OCI-M2 (cell line): Measurements from ENCODE around the gene SLC16A6.
"Not testable (repeated sequence)": the region's sequence is repeated elsewhere in the genome, so short reads cannot be mapped to it uniquely, and the experiment has no call there.

Source experiments
- DNase-seq: peaks from one replicate; lab custom pipeline; 2025; ENCODE audit not compliant: unreplicated experiment; lab: John Stamatoyannopoulos, UW

Gene SLC16A6

DNA sequence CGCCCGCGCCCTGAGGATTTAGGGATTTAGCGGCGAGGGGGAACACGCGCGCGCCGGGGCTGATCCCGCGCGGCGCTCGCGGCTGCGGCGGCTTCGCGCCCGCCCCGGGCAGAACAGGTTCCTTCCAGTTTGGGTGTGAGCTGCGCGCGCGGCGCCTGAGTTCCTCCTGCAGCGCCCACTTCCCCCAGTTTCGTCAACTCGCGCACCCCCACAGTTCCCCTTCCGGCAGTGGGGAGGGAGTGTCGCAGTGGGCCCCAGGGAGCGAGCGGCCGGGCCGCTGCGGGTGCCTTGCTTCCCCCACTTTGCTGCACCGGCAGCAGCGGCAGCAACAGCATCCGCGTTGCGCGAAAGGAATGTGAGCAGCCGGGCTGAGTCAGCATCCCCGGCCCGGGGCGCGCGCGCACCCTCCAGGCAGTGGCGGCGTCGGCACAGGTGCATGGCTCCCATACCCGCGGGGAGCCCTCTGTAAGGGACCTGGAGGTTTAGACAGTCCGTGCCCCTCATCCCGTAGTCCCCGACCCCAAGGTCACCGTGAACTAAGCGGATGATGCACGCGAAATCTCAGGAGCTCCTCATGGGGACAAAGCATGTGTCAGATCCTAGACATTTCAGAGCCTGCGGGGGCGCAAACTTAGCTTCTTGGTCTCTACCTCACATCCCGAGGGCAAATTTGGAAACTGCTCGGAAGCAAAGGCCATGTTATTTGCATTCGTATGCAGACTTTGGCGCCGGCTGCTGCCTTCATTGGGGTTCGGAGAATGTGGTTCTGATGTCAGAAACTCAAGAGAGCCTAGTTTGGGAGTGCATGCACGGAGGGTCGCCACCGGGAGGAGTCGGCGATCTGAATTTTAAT lies 1.1 kb upstream of the SLC16A6 start:
- peak; percentile 3 for DNase-seq

DNA sequence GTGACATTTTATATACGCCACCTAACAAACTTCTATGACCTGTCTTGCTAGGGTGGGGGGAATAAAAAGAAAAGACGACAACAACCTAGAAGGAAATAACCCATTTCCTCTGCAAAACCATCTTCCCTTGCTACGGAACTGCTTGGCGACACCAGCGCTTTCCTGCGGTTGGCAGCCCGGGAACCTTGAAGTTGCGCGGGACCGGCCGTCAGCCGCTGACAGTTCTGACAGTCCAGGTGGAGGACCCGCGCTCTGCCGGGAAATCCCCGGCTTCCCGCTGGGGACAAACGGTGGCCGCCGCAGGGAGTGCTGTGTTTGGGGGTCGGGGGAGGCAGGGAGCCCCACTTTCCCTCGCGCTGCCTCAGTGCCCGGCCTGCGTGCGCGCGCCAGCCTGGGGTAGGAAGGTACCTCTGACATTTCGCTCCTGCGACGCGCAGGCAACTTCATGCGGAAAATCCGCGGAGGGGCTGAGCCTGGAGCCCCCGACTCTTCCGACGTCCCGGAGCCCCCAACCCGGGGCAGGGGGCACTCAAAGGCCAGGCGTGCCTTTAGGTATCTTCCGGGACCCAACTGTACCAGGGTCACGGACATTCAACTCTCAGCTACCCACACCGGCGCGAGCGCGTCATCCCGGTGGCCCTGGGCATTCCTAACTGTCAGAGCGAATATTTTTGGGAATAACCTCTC lies 516 bp downstream of the SLC16A6 start:
- no peak for DNase-seq

DNA sequence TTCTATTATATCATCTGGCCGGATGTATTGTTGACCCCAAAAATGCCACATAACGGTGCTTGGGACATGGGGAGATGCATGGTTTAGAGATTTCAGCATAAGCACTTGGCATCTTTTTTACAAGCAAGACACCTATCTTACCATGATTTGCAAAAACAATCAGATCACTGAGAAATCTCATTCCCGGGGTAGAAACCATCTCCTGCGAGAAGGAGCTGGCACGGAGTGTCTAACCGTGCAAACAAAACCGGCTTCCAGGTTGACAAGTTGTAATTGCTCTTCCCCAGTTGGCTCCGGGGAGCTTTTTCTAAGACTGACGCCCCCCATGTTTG lies 1.0 kb downstream of the SLC16A6 start:
- no peak for DNase-seq

DNA sequence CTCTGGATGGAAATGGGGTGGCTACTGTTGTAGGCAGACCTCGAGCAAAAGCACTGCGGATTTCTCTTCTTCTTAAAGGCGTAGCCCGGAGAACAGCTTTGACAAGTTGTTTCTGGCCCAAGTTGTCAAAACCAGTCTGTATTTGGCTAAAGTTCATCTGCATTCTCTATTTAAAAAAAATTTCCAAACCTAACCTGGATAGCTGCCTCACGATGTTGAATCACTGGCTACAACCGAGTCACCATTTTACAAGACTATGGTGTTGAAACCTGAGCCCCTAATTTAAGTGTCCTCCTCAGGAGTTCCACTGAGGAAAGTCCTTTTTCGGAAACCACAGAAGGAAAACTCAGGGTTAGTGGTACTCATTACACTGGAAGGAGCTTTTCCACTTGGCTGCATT lies 1.5 kb downstream of the SLC16A6 start:
- DNase-seq = no peak

DNA sequence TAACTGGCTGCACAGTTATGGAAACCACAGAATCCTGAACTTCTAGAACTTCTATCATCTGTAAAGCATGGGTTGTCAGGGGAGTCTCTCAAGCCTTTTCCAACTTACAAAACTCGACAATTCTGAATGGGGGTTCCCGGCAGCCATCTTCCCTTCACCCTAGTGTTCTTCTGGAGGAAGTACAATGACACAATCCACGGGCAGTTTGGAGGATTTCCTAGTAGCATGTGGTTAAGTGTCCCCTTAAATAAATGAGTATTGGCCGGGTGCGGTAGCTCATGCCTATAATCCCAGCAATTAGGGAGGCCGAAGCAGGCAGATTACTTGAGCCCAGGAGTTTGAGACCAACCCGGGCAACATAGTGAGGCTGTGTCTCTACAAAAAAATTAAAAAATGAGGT lies 2.1 kb downstream of the SLC16A6 start:
- DNase-seq = no peak

DNA sequence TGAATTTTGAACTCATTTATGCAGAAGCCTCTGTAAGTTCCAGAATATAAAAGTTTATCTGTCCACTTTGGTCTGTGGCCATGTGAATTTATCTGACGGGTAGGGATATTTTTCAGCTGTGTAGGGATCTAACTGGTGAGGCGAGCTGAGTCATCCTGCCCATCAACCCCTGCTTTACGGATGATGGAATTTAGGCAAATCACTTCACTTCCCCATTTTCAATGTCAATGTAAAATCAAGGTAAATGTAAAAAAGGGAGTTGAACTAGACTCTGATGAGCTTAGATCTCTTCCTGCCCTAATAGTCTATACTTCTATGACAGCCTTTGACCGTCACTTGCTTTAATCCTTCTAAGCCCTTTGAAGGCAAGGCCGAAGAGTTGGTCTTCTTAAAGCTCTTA lies 2.6 kb downstream of the SLC16A6 start:
- DNase-seq = no peak

DNA sequence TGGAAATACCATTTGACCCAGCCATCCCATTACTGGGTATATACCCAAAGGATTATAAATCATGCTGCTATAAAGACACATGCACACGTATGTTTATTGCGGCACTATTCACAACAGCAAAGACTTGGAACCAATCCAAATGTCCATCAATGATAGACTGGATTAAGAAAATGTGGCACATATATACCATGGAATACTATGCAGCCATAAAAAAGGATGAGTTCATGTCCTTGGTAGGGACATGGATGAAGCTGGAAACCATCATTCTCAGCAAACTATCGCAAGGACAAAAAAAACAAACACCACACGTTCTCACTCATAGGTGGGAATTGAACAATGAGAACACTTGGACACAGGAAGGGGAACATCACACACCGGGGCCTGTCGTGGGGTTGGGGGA lies 9.0 kb downstream of the SLC16A6 start:
- not testable (repeated sequence) for DNase-seq

DNA sequence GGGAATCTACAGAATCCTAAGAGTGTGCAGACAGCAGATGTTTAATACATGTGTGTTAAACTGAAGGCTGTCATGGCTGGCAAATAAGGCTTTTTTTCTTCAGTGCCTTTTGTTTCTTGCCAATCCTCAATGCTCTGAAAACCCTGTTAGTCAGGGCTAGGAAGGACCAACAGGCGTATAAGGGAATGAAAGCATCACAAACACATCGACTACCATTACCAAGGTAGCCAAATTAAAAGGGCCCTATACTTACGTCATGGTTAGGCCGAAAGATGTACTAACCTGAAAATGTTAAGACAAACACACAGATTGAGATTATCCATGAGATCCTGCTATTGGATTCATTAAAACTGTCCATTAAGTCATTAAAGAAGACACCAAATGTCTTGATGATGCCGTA lies 13.1 kb downstream of the SLC16A6 start:
- no peak for DNase-seq

DNA sequence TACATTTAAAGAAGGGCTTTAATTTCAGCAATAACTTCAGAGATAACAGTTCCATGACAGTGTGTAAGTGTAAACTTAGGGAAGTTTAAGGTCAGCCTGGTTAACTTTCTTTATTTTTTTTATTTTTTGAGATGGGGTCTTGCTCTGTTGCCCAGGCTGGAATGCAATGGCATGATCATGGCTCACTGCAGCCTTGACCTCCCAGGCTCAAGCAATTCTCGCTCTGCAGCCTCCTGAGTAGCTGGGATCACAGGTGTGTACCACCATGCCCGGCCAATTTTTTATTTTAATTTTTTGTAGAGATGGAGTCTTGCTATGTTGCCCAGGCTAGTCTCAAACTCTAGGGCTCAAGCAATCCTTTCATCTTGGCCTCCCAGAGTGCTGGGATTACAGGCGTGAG lies 14.6 kb downstream of the SLC16A6 start:
- DNase-seq = not testable (repeated sequence)

DNA sequence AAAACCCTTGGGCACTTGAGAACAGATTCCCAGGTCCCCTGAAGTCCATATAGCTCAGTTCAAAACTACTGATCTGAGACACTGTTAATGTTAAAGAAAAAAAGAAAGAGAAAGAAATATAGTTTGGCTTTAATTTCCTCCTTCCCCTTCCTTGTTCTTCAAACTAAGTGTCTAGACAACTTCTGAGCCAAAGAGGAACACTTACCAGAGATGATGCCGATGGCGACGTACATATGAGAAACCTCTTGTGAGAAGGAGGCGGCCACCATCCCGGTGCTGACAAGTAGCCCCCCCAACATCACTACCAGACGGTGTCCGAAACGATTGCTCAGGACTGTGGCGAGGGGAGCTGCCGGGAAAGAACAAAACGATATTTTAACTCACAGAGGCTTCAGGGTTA lies 17.2 kb downstream of the SLC16A6 start:
- no peak for DNase-seq

DNA sequence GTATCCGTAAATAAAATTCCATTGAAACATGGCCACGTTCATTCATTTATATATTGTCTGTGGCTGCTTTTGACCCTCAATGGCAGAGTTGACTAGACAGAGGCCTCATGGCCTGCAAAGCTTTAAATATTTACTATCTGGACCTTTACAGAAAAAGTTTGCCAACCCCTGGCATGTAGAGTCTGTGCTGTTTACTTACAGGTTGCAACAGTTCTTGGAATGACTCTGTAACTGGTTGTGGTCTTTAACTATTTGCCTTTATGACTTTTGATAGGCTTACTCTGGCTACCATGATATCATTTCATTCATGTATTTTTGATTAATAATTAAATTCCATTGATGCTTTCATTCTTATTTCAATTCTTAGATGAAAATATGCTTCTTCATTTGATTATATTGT lies 25.1 kb downstream of the SLC16A6 start:
- DNase-seq = not testable (repeated sequence)

DNA sequence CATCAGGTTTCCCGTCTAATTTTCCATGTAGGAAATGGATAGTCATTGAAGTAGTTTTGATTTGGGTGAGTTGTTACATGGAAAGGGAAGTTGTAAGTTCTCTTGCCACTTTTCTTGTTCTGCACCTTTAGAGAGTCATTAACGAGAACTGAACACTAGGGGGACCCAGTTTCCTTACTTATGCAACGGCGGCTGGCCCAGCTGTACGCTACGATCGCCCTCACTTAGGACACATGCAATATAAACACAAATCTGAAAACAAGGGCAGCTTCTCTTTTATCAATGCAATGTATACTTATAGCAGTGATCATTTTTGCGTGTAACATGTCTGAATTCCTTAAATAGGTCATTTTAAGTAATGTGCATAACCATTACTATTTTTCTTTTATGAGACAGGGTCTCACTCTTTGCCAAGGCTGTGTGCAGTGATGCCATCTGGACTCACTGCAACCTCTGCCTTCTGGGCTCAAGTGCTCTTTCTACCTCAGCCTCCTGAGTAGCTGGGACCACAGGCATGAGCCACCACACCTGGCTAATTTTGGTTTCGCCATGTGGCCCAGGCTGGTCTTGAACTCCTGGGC lies 27.7 kb downstream of the SLC16A6 start:
- DNase-seq = not testable (repeated sequence)

DNA sequence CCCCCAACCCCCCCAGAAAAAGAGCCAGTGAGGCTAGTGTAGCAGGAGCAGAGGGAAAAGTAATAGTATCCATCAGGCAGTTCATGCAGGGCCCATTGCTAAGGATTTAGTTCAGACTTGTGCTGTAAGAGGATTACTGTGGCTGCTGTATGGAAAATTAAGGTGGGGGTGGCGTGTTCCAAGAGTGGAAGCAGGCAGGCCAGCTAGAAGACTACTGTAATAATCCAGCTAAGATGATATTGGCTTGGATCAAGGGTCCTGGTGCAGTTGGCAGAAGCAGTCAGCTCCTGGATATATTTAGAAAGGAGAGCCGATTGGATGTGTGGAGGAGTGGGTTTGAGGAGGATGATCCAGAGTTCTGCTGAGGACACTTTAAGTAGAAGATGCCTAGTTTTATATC lies 28.5 kb downstream of the SLC16A6 start:
- not testable (repeated sequence) for DNase-seq

DNA sequence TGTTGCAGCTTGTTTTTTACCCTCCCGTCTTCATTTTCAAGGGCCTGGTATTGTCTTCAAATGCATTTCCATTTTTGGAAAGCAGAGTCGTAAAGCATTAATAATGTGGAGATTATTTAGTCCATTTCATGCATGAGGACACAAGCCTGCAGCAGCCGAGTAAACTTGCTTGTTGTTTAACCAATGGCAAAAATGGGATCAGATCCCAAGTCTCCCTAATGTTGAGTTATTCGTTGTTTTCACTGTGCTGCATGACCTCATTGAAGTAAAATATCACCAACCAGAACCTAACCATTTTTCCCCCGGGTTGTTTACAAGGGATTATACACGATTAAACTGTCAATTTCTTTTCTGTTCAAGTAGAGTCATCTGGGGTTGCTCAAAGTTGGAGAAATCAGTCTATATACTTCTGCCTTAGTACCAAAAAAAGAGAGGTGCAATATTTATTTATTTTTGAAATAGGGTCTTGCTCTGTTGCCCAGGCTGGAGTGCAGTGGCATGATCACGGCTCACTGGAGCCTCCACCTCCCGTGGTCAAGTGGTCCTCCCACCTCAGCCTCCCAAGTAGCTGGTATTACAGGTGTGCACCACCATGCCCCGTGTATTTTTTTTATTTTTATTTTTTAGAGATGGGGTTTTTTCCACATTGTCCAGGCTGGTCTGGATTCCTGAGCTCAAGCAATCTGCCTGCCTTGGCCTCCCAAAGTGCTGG lies 30.7 kb downstream of the SLC16A6 start:
- DNase-seq = no peak

DNA sequence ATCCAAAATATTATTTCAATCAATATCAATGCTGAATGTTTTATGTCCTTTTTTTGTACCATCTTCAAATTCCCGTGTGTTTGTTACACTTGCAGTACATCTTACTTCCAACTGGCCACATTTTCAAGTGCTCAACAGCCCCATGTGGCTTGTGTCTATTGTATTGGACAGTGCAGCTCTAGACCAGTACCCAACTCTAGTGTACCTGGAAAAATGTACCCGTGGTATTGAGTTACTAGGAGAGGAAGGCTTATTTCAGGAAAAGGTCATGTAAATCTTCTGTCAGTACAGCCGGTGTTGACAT lies 31.3 kb downstream of the SLC16A6 start:
- DNase-seq = not testable (repeated sequence)

DNA sequence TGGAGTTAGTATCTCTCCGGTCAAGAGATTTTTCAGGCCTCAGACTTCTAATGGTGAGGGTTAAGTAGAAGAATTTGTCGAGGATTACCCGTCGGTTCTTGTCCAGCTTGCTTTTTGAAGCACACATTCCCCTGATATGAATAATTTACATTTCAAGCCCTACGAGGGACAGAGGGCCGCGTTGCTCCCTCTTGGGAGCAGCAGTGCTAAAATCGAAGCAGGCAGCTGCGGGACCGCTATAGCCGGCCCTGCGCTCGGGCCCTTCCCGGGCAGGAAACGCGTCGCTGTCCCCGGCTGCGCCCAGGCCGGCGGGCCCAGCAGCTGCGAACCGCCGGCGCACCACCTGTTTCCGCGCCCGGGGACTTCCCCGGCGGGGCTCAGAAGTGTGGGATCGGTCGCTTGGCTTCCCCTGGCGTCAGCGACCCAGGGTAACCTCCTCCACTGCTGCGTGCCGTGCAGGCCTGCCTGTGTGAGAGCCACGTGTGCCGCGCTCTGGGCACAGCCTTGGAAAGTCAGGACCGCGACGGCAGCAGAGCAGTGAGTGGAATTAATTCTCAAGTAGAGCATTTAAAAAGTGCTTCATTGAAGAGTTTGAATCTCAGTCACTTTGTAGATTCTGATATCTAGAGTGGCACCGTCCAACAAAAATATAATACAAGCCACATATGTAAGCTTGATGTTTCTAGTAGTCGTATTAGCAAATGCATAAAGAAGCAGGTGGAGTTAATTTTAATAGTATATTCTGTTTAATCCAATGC lies 31.9 kb downstream of the SLC16A6 start:
- not testable (repeated sequence) for DNase-seq

DNA sequence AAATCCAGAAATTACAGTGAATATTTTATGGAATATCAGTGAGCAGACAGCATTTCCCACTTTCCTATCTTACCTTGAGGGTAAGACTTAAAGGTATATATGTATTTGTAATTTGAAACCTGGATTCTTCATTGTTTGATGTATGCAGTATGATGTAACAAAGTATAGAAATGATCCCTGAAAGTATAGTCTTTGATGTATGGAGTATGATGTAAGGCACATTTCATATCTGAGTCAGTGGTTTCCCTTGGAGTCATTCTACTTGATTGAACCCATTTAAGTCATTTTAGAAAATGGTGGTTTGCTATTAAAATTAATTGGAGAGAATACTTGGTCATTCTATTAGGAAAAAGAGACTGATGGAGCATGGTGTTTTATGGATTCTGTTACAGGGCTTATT lies 33.0 kb downstream of the SLC16A6 start:
- DNase-seq = no peak

DNA sequence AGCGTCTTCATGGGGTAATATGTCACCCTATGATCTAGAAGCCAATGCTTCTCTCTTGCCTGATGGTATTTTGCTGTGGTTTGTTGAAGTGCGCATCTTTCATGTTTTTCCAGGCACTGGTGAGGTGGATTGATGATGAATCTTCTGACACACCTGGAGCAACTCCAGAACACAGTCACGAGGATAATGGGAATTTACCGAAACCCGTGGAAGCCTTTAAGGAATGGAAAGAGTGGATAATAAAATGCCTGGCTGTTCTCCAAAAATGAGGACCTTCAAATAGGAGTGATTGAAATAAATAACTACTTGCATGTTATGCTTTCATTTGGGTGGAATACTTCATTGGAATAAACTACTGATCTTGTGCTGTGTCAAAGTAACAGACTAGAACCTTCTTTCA lies 34.2 kb downstream of the SLC16A6 start:
- not testable (repeated sequence) for DNase-seq

DNA sequence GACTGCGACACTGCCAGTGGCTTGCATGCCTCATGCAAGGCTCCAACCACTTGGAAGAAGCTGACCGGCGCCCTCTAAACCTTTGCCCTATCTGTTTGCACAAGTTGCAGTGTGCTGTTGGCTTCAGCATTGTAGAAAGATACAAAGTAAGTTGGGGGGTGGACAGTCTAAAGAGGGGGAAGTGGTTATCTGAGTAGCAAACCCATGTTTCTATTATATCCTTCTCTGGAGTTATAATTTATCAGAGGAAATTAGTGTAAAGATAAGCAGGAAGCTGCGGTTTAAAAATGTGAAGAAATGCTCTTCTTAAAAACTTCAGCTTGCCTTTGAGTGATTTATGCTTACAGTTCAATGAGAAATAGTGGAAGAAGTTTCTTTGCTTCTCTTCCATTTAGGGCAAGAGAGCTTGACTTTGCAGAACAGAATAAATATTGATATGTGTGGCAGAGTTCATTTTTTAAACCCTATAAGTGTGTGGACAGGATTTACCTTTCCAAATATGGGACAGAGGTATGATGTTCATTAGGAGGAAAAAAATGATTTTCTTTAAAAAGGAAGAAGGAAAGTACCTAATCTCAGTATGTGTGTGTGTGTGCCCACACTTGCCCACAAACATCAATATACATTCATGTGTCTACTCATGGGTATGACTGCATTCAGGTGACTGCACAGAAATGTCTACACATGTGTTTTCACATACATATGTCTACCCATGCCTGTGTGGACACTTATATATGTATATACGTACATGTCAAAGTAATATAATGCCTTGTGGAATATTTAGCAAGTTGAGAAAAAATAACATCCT lies 35.0 kb downstream of the SLC16A6 start:
- DNase-seq = no peak

DNA sequence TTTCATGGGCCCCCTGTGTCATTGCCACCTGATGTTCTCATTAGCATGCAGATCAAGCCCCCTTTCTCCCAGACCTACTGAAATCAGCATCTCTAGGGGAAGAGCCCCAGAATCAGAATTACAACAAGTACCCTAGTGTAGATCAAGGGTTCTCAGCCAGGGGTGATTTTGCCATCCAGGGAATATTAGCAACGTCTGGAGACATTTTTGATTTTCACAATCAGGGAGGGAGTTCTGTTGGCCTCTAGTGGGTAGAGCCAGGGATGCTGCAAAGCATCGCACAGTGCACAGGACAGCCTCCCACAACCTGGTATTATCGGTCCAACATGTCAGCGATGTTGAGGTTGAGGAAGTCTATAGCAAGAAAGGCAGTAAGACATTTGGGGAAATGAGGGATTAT lies 35.8 kb downstream of the SLC16A6 start:
- no peak for DNase-seq
